K562 (cell line): ENCODE data around the gene RNF181. TPM values are rescaled to one million over a fixed set of nuclear protein-coding genes. Genes with fewer than 3 reads are reported as not detected.

Experiments
- BCOR ChIP-seq: fragments of 450-650 bp; IDR thresholded peaks from 2 replicates; pipeline ENCODE4 v1.6.1; 2016
- BHLHE40 ChIP-seq: IDR thresholded peaks from 2 replicates; pipeline ENCODE4 v1.6.1; 2011; ENCODE audit warnings: low read length, improper control_type of control experiment
- CREM ChIP-seq: IDR thresholded peaks from 2 replicates; pipeline ENCODE4 v1.6.1; 2014; ENCODE audit warnings: antibody characterized with exemption, low read depth
- FOXJ2 ChIP-seq: fragments of 200-800 bp; sonication (Bioruptor generic); IDR thresholded peaks from 2 replicates; pipeline ENCODE4 v1.6.1; 2016; ENCODE audit warnings: missing genetic modification characterization, missing compliant biosample characterization
- GTF2E2 ChIP-seq: fragments of 200-800 bp; sonication (Bioruptor generic); IDR thresholded peaks from 2 replicates; pipeline ENCODE4 v1.6.1; 2016; ENCODE audit warnings: missing genetic modification characterization, missing compliant biosample characterization
- HDGF ChIP-seq: fragments of 450-650 bp; IDR thresholded peaks from 2 replicates; pipeline ENCODE4 v1.6.1; 2016
- HNRNPLL ChIP-seq: fragments of 200-400 bp; formaldehyde crosslinking; IDR thresholded peaks from 2 replicates; pipeline ENCODE4 v1.6.1; 2017; ENCODE audit warnings: low read length, low read depth, mild to moderate bottlenecking; ENCODE audit not compliant: poor library complexity, severe bottlenecking
- PCBP2 ChIP-seq: fragments of 200-400 bp; formaldehyde crosslinking; IDR thresholded peaks from 2 replicates; pipeline ENCODE4 v1.6.1; 2018; ENCODE audit warnings: low read length, low read depth, mild to moderate bottlenecking, moderate library complexity; ENCODE audit not compliant: poor library complexity, severe bottlenecking
- PML ChIP-seq: IDR thresholded peaks from 2 replicates; pipeline ENCODE4 v1.6.1; 2012; ENCODE audit warnings: low read length, inconsistent platforms
- POU5F1 ChIP-seq: fragments of 150-350 bp; IDR thresholded peaks from 2 replicates; pipeline ENCODE4 v1.6.1; 2014; ENCODE audit warnings: borderline replicate concordance, low read length, low read depth, mild to moderate bottlenecking; ENCODE audit not compliant: partially characterized antibody
- RFX5 ChIP-seq: IDR thresholded peaks from 2 replicates; pipeline ENCODE4 v1.6.1; 2011; ENCODE audit warnings: low read depth, mild to moderate bottlenecking, improper control_type of control experiment, low read length
- SIN3B ChIP-seq: fragments of 450-650 bp; IDR thresholded peaks from 2 replicates; pipeline ENCODE4 v1.6.1; 2017; ENCODE audit warnings: low read depth, mild to moderate bottlenecking, moderate library complexity
- SMARCE1 ChIP-seq: fragments of 450-650 bp; IDR thresholded peaks from 2 replicates; pipeline ENCODE4 v1.7.1; 2016; ENCODE audit warnings: mild to moderate bottlenecking
- SP1 ChIP-seq: sonication (generic); formaldehyde crosslinking; IDR thresholded peaks from 2 replicates; pipeline ENCODE4 v1.8.1; 2022; ENCODE audit warnings: mild to moderate bottlenecking, missing genetic modification reagents
- TFE3 ChIP-seq: fragments of 450-650 bp; formaldehyde crosslinking; IDR thresholded peaks from 2 replicates; pipeline ENCODE4 v1.4.0; 2020; ENCODE audit warnings: mild to moderate bottlenecking, mixed read lengths
- YBX1 ChIP-seq: fragments of 450-650 bp; IDR thresholded peaks from 2 replicates; pipeline ENCODE4 v1.7.1; 2016; ENCODE audit warnings: mild to moderate bottlenecking
- YY1 ChIP-seq, 3 experiments: IDR thresholded peaks; 2 replicates each; pipeline ENCODE4 v1.6.1; 2011; ENCODE audit warnings: low read length in 2 of 3, mild to moderate bottlenecking in 2 of 3, moderate library complexity in 2 of 3, borderline replicate concordance in 1 of 3, control low read depth in 1 of 3, low read depth in 1 of 3; ENCODE audit not compliant: insufficient read depth in 3 of 3, insufficient replicate concordance in 2 of 3, control insufficient read depth in 1 of 3, insufficient read length in 1 of 3; ENCODE audit errors: extremely low read depth in 1 of 3
- ZBTB9 ChIP-seq: fragments of 450-650 bp; formaldehyde crosslinking; IDR thresholded peaks from 2 replicates; pipeline ENCODE4 v1.4.0; 2020; ENCODE audit warnings: mild to moderate bottlenecking, moderate library complexity
- ZNF444 ChIP-seq: fragments of 250-450 bp; sonication (Bioruptor Pico); IDR thresholded peaks from 2 replicates; pipeline ENCODE4 v1.4.0; 2020; ENCODE audit warnings: mild to moderate bottlenecking, moderate library complexity
- polyA plus RNA-seq, 8 experiments: library from polyadenylated mRNA; depleted of rRNA in 4 of 8; stranded (reverse) in 5 of 8; unstranded in 3 of 8; fragments of >200 nt; fragmentation: Nextera tagmentation in 2 of 8; fragmentation: Illumina TruSeq in 1 of 8; extraction: Ambion mirVana in 2 of 8; extraction: Trizol in 1 of 8; gene quantifications; 2 replicates each; pipeline versions ENCODE4 v1.2.1 to v1.2.3, GENCODE V29; 2011 to 2014; ENCODE audit warnings: inconsistent platforms in 1 of 8, missing spikeins in 1 of 8
- total RNA-seq, 7 experiments: library from RNA; depleted of rRNA in 6 of 7; stranded (reverse); fragments of >200 nt in 6 of 7; fragmentation: Illumina TruSeq in 2 of 7; extraction: Trizol in 2 of 7; gene quantifications; 2 replicates each; pipeline versions ENCODE4 v1.2.1 to v1.2.3, GENCODE V29; 2011 to 2021; ENCODE audit warnings: low replicate concordance in 1 of 7
- TF ChIP-seq, protein P1 (sequence below): fragments of 450-650 bp; IDR thresholded peaks from 2 replicates; pipeline ENCODE4 v1.7.1; 2018; ENCODE audit warnings: mild to moderate bottlenecking, low read depth; ENCODE audit not compliant: partially characterized antibody
- TF ChIP-seq, protein P2 (sequence below): sonication (generic); formaldehyde crosslinking; IDR thresholded peaks from 2 replicates; pipeline ENCODE4 v1.8.1; 2023; ENCODE audit warnings: mild to moderate bottlenecking, missing genetic modification reagents

RNF181 gene
- total and polyA plus RNA-seq, 9 of the 15 experiments (the other 6 are each of a cell fraction or from before 2014, with no cell fraction given): 139 to 492 (median 253) TPM

DNA sequence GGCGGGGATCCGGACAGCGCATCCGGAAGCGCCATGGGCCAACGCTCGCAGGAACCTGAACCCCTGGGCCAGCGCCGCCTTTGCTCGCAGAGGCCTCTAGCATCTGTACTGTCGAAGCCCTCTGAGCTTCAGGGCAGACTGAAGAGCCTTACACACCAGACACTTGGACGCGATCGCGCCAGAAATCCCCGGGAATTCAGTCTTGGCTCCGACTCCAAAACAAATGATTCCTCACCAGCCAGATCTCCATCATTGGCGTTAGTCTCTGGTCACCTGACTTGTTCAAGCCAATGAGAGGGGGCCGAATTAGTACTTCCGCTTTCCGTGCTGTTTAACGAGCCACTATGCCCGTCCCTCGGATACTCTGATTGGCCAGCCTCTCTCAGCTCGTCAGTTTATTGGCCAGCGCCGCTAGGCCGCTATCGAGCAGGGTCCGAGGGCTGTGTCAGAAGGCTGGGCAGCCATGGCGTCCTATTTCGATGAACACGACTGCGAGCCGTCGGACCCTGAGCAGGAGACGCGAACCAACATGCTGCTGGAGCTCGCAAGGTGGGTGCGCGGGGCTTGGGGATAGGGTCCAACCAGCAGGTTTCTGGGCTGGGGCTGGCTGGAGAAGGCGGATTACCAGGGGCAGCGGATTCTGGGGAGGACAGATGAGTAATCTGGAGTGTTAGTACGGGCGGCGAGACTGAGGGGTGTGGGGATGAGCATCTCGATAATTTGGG is at the start of gene RNF181 (continued):
- TF ChIP-seq BCOR: no peak
- peak; percentile 93 for TF ChIP-seq TFE3 (CRISPR knock-in tag)
- peak; percentile 74; the same call in 1 of the 2 replicates for TF ChIP-seq GTF2E2 (tag)
- TF ChIP-seq SMARCE1: no peak; the same call in 1 of the 2 replicates
- TF ChIP-seq HDGF: no peak
- 0 out of 2 replicates have a peak, but pooled peaks have one; percentile 39 for TF ChIP-seq SP1 (CRISPR knock-in tag)
- TF ChIP-seq POU5F1: no peak
- peak; percentile 82 for TF ChIP-seq CREM
- TF ChIP-seq RFX5: no peak
- peak; percentile 47 to 92 (median 85) for TF ChIP-seq YY1 (IDR thresholded peaks at IDR 0.05; ENCODE audit: borderline replicate concordance in 1 of 3, control insufficient read depth in 1 of 3, extremely low read depth in 1 of 3, insufficient read depth in 3 of 3, insufficient read length in 1 of 3, insufficient replicate concordance in 2 of 3, low read depth in 1 of 3, low read length in 2 of 3)
- TF ChIP-seq HNRNPLL: peak; percentile 15
- TF ChIP-seq YBX1: no peak
- TF ChIP-seq, protein P1, sequence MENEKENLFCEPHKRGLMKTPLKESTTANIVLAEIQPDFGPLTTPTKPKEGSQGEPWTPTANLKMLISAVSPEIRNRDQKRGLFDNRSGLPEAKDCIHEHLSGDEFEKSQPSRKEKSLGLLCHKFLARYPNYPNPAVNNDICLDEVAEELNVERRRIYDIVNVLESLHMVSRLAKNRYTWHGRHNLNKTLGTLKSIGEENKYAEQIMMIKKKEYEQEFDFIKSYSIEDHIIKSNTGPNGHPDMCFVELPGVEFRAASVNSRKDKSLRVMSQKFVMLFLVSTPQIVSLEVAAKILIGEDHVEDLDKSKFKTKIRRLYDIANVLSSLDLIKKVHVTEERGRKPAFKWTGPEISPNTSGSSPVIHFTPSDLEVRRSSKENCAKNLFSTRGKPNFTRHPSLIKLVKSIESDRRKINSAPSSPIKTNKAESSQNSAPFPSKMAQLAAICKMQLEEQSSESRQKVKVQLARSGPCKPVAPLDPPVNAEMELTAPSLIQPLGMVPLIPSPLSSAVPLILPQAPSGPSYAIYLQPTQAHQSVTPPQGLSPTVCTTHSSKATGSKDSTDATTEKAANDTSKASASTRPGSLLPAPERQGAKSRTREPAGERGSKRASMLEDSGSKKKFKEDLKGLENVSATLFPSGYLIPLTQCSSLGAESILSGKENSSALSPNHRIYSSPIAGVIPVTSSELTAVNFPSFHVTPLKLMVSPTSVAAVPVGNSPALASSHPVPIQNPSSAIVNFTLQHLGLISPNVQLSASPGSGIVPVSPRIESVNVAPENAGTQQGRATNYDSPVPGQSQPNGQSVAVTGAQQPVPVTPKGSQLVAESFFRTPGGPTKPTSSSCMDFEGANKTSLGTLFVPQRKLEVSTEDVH: peak; percentile 66
- peak; percentile 64 for TF ChIP-seq BHLHE40
- TF ChIP-seq ZNF444 (CRISPR knock-in tag): no peak
- no peak for TF ChIP-seq FOXJ2
- no peak for TF ChIP-seq PCBP2
- TF ChIP-seq, protein P2, sequence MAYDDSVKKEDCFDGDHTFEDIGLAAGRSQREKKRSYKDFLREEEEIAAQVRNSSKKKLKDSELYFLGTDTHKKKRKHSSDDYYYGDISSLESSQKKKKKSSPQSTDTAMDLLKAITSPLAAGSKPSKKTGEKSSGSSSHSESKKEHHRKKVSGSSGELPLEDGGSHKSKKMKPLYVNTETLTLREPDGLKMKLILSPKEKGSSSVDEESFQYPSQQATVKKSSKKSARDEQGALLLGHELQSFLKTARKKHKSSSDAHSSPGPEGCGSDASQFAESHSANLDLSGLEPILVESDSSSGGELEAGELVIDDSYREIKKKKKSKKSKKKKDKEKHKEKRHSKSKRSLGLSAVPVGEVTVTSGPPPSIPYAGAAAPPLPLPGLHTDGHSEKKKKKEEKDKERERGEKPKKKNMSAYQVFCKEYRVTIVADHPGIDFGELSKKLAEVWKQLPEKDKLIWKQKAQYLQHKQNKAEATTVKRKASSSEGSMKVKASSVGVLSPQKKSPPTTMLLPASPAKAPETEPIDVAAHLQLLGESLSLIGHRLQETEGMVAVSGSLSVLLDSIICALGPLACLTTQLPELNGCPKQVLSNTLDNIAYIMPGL: peak; percentile 71; the same call in 1 of the 2 replicates
- TF ChIP-seq SIN3B: peak; percentile 77
- TF ChIP-seq ZBTB9: peak; percentile 54; the same call in 1 of the 2 replicates
- TF ChIP-seq PML: peak; percentile 81; the same call in 1 of the 2 replicates
